GOT3 (cell line): ENCODE results near the gene RAB23.
A peak's percentile ranks its signal among the peaks of the same experiment; 100 is the strongest.
"Not testable (repeated sequence)": the region's sequence is repeated elsewhere in the genome, so short reads cannot be mapped to it uniquely, and the experiment has no call there.

Experiments
- DNase-seq: peaks from one replicate; lab custom pipeline; 2025; ENCODE audit warnings: mixed read lengths; lab: John Stamatoyannopoulos, UW

RAB23 gene

DNA sequence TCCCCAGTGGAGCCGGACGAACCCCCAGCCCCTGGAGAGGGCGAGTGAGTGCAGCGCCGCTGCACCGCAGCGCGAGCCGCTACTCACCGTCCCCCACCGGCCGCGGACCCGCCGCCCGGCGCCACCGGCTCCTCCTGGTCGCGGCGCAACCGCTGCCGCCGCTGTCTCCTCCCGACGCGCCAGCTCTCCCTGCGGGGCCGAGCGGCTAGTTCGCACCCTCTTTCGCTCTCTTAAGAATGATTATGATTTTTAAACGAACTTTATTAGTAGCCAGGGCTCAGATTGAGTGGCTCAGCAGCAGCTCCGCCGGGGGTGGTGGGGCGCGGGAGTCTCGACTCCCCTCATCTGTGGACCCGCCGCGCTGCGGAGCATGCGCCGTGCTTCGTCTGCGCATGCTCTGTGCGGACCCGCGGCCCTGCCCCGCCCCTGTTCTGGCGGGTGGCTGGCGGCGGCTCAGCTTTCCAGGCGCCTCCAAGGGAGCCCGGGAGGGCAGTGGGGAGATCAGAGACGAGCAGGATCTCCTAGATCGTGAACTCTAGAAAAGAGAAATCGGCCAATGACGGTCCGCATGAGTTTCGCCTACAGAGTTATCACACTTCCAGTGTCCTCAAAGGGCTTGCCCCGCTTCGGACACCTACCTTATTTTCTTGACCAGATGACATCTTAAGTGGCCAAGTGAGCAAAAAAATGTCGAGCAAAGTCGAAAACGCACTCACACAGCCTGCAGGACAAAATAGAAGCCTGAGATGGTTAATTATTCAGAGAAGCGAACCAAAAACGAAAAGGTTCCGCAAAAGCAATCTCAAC is at the start of gene RAB23:
TSS of gene RAB23 (minus strand) at position 372 of the 807 bp plus-strand sequence. CDS start 11,927 bp downstream, outside the sequence.
- peak; percentile 64 for DNase-seq

DNA sequence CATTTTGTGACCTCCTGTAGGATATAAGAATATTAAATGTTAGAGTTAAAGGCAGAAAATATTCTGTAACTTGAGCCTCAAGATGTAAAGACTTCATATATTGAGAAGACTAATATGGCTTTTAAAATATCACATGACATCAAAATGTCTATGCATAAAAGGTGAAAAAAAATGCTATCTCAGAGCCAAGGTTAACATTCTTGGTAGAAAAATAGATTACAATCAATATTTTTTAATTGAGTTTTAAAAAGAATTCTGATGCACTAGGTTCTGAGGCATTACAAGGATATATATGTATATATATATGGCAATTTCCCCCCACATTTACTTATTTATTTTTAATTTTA is 46.2 kb upstream of the RAB23 start:
- DNase-seq, result no peak

DNA sequence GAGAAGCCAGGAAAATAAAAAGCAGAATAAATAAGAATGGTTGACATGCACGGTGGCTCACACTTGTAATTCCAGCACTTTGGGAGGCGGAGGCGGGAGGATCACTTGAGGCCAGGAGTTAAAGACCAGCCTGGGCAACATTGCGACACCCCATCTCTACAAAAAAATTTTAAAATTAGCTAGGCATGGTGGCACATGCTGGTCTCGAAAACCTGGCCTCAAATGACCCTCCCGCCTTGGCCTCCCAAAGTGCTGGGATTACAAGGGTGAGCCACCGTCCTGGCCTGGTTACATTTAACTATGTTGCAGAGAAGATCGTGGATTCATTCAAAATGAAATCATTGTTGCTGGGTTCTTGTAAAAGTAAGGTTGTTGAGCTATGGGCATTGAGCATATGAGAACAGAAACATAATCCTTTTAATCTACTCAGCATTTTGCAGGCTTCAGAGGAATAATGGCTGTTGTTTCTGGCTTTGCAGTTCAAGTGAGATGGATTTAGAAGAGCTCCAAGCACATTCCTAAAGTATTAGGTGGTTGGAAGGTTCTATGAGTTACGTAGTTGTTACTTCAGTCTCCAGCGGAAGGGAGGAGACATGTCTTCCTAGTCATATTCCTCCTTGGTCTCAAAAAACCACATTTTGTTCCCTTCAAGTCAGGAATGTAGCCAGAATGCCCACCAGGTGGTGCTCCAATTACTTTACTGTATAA is 45.6 kb upstream of the RAB23 start:
- peak; percentile 21 for DNase-seq

DNA sequence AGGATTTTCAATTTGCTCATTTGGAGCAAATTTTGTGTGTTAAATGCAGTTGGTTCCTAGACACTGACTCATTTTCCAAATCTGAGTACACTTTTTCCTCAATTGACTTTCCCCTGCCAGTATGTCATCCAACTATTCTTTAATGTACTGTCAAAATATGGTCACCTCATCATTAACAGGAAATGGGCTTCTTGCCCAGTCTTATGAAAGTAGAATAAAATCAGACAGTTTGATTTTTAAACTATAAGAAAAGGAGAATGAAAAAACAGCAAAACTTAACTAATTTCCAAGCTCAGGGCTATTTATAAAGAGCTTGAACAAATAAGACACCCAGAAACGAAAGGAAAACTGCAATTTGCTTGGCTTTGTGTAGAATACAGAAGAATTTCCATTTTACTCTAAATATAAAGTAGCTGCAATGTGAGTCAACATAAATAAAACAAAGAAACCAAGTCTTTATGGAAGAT is 43.7 kb upstream of the RAB23 start:
- DNase-seq, result no peak

DNA sequence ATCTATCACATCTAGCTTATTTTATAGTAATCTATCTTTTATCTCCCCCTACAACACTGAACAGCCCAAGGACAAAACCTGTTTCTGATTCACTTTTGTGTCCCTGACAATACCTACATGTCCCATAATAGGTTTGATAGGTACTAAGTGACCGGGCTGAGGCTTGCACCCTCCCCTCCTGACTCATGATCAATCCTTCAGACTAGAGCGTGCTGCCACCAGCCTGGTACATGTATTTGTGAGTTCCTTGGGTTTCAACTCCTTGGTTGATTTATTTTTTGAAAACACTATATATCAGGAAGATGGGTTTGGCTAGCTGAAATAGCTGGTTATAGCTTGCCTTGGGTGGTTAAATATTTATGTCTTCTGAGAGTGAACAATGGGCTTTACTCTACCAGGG is 41.6 kb upstream of the RAB23 start:
- no peak for DNase-seq

DNA sequence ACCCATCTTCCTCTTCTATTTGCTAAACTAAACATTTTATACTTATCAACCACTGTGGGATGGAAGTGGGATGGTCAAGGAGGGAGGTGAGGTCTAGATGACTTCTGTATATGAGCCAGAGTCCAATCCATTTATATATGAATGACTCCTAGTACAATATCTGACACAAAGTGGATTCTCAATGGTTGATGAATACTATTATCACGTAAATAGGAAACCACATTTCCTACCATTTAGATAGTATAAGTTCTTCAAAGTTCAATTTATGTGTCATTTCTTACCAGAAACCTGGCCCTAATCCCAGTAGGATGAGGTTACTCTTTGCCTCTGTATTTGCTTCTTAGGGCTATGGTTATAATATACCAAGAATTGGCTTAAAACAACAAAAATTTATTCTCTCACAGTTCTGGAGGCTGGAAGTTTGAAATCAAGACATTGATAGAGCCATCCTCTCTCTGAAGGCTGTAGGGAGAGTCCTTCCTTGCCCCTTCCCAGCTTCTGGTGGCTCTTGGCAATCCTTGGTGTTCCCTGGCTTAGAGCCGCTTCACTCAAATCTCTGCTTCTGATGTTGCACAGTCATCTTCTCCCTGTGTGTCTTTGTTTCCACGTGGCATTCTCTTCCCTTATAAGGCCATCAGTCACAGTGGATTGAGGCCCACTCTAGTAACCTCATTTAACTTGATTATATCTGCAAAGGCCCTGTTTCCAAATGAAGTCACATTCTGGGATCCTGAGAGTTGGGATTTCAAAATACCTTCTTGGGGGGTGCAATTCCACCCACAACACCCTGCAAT is 41.0 kb upstream of the RAB23 start:
- DNase-seq, result peak; percentile 16

DNA sequence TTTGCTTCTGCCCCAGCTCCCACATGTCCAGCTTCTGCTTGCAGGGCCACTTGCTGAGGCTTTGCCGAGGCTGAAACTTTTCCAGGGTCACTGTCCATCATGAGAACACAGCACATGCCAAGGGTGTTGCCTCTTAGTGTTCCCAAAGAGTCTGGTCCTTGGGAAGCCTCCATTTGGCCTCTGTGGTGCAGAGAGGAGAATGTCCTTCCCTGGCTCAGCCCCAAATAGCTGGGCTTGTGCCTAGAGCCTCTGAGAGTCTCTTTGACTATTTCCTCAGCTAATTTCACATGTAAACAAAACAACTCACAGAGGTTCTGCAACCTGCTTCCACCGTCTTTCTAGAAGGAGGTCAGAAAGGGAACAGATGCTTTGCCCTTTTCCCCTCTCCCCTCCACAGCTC is 40.4 kb upstream of the RAB23 start:
- no peak for DNase-seq

DNA sequence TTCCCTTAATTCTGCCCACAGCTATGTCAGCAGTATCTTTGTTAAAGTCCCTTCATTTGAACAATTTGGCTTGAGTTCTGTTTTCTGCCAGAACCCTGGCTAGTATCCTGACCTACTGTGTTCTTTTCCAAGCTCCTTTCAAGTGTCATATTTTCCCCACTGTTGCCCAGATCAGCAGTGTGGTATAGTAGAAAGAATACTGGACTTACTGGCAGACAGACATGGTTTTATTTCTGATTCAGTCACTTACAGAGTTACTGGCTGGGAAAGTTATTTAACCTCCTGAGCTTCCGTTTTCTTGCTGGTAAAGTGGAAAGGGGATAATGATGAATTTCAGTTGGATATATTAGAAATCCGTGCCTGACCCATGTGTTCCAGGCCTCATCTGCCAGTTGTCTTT is 39.8 kb upstream of the RAB23 start:
- DNase-seq, result no peak

DNA sequence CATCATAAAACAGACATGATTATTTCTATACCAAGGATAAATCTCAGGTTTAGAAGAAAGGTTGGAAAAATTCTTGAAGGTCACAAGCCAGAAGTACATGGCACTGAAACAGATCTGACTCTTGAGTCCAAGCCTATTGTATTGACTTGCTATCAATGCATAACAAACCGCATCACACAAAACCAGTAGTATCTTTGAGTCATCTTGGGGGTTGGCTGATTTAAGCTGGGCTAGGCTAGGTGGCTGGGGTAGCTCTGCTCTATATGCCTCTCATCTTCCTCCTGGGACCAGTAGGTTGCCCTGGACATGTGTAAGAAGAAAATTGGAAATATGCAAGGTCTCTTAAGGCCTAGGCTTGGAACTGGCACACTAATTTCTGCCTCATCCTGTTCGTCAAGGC is 37.0 kb upstream of the RAB23 start:
- DNase-seq, result no peak

DNA sequence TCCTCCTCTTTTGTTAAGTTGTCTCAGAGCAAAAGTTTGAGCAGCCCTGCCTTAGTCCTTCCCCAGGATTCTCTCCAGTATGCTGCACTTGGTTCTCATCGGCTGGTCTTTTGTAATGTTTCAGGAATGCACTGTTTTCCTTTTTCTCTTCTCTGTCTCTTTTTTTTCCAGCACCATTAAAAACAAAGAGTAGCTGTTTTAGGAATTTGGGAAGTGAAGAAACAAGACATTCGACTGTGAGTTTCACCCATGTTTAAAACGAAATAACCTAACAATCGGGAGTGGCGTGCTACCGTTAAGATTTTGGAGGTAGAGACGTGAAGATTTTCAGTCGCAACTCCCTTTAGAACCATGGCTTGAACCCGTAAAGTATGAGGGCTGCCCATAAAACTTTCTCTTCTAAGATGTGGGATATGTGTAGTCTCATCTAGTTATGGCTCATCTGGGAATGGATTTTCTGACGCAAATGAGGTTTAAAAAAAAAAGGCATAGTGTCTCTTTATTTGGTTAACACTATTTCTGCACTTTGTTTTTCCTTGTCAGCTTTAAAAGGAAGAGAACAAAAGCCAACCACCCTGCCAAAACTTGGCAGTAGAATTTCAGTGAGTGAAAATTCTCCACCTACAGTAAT is 35.9 kb upstream of the RAB23 start:
- no peak for DNase-seq

DNA sequence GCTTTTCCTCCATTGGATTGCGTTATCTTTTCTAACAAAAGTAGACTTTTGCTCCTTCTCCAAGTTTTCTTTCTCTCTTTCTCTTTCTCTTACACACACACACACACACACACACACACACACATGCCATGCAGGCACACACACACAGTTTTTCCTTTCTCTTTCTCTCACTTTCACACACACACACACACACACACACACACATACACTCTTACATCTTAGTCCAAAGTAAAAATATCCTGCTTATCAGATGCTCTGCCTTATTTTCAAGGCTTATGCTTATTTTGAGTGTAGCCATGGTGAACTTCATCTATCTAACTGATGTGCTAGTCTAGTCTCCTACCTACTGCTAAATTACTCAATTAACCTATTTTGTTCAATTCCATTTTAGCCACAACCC is 34.4 kb upstream of the RAB23 start:
- DNase-seq, result no peak

DNA sequence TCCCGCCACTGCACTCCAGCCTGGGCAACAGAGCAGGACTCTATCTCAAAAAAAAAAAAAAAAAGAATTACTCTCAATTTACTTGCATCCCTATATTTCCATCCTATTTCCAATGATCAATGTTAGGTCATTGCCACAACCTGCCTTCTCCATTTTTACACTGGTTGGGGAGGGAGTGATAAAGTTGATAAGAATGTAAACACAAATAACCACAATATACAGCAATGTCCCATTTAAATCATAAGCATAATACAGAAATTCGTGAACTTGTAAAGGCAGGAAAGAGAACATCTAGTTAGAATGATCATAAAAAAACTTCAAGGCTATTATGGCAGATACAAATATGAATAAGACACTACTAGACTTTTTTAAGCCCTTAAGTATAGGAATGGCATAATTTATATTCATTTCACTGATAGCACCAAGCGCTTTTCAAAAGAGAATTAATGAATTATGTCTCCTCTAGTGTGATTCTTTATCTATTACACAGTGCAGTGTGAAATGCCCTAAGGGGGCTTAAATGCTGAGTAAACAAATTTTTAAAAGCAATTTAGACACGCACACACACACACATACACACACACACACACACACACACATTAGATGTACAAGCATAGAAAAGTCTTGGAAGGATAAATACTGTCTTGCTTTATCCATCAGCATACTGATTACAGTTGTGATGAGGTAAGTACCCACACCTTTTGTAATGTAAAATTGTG is 33.5 kb upstream of the RAB23 start:
- no peak for DNase-seq

DNA sequence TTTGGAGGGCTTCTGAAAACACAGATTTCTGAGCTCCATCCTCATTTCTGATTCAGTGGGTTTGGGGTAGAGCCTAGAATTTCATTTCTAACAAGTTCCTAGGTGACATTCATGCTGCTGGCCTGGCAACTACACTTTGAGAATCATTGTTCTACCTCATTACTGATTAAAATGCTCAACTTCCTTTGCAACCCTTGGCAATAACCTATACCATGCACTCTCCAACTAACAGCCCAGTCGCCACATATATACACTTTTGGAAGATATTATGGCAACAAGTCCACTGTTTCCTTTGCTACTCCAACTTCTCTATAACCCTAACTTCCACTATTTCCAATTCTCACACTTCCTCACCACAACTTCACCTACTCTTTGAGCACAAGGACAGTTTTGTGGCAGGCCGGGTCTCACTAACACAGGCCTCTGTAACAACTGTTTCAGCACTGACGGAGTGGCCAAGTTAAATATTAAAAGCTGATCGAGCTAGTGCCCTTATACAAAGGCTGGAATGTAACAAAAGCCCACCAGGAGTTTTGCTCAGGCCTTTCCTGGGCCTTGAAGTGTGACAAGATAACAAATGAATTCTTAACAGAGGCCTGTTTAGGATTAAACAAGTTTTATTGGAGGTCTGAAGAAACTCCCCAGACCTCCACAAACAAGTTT is 32.1 kb upstream of the RAB23 start:
- no peak for DNase-seq

DNA sequence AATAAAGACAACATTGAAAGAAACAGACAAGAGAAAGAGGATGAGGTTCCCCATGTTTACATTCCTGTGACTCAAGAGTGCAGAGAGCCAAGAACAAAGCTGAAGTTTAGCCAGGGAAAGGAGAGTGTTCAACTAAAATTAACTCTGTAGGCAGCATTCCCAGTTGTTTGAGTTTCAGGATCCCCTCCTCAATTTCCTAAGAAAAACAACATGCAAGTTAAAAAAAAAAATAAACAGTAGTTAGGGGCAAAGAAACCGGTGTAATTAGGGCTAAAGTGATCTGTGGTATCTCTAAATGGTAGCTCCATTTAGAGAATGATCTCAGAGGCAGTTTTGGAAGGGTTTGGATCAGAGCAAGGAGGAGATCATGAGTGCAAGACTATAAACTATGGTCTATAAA is 30.9 kb upstream of the RAB23 start:
- DNase-seq, result no peak

DNA sequence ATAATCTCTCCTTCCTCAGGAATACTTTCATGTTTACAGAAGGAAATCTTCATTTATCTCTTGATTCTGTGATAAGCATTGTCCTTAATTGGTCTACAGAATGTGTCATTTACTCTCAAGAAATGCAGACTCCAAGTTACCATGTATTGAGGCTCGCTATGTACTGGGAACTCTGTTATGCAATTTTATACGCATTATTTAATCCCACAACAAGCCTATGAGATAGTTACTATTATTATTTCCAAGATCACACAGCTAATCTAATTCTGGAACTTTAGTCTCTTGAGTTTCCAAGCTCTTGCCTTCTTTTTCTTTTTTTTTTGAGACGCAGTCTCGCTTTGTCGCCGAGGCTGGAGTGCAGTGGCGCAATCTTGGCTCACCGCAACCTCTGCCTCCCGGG is 30.0 kb upstream of the RAB23 start:
- no peak for DNase-seq

DNA sequence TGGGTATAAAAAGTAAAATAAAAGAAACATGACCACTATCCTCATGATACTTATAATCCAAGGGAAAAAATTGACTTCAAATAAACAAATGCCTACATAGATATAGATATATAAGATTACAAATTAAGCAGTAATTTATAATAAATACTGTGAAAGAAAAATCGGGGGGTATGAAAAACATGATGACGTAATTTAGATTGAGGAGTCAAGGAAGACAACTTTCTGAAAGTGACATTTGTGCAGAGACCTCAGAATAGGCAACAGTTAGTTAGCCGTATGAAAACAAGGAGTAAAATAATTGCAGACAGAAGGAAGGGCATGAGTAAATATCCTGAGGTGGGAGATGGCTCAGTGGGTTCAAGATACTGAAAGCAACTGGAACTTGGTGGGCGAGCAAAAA is 28.2 kb upstream of the RAB23 start:
- DNase-seq, result no peak

DNA sequence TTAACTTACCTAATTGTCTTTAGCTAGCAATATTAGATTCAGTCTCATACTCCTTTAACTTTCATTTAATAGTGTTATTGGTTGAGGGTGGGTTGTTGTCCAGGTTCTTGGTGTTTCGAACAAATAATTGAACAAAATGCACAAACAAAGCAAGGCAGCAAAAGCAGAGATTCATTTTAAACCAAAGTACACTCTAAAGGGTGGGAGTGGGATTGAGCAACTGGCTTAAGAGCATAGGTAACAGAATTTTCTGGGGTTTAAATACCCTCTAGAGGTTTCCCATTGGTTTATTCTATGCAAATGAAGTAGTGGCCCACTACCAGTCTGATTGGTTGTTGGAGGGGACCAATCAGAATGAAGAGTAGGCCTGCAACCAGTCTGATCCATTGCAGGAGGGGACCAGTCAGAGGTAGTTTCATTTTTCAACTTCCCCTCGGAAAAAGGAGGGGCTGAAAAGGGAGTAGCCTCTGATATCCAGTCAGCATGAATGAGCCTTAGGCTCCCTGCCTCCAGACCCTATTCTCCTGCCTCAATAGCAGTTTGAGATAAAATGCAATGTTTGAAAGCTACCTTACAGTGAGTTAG is 26.3 kb upstream of the RAB23 start:
- DNase-seq, result no peak

DNA sequence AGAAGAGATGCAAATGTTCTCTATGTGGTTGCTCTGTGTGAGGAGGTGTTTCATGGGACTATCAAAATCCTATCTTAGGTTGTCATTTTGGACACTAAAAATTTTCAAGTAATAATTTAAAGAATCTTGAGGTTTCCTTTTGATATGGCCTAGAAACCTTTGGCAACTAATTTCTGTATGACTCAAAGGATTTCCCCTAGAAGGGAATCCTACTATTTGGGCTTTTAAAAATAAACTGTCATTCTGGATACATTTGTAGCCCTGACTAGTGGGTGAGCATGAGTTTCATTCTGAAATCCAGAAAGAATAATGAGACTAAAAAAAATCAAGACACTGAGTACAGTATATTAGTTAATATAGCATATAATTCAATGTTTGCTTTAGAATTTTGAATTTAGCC is 25.5 kb upstream of the RAB23 start:
- no peak for DNase-seq

DNA sequence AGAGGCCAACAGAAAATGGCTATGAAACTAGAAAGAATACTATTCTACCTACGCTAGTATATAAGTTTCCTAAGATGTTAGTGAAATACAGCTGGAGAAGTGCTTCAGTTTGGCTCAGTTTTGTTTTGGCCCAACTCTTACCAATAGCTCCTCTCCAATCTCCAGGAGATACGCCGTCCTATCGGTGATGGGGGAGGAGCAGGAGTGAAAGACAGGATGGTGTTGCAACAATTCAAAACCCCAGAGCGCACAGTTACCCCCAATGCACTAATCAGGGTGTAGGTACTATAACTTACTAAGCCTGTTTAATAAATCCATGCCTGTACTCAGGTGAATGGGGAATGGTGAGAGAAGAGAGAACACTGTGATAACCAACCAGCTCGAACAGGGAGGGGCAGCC is 24.2 kb upstream of the RAB23 start:
- no peak for DNase-seq

DNA sequence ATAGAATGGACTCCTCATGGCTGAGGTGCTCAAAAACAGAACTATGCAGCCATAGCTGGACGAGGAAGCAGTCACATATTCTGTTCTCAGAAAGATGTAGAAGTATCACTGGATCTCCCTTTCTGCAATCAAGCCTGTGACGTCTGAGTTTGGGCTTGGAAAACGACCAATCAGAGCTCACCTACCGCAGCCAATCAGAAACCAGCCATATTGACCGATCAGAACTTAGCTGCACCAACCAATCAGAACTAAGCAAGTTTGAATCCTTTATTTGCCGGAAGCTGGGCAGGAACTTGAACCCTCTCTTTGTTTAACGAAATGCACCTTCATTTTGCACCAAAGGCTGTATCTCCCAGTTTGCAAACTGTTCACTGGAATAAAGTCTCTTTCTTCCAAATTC is 21.8 kb upstream of the RAB23 start:
- no peak for DNase-seq

DNA sequence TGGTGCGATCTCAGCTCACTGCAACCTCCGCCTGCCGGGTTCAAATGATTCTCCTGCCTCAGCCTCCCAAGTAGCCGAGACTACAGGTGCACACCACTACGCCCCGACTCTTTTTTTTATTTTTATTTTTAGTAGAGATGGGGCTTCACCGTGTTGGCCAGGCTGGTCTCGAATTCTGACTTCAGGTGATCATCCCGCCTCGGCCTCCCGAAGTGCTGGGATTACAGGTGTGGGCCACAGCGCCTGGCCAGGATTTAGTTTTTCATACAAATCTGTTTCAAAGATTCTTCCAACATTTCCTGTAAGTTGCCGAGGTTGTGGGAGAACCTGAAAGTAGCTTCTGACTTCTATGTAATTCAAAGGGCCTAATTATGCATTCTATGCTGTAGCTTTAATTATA is 21.4 kb upstream of the RAB23 start:
- not testable (repeated sequence) for DNase-seq
